Keratinocyte (primary cell): ENCODE data around the gene DENND5B. TPM values are rescaled to one million over a fixed set of nuclear protein-coding genes. Genes with fewer than 3 reads are reported as not detected.

Experiments
- DNase-seq: peaks from one replicate; pipeline ENCODE4 v3.0.0-alpha.2; 2011; ENCODE audit warnings: low read depth, missing footprints, low spot score
- FAIRE-seq: peaks from 2 replicates; lab custom pipeline; 2011; peaks lifted over from hg19 to GRCh38; lab: Jason Lieb, UNC
- H2AFZ ChIP-seq: 2 replicates; pipeline ENCODE4 v1.6.0; 2012; ENCODE audit warnings: low read length, control low read depth, inconsistent platforms; ENCODE audit not compliant: control insufficient read depth
- H3K27ac ChIP-seq: 2 replicates; pipeline ENCODE4 v1.5.1; 2011; ENCODE audit warnings: low read length; ENCODE audit not compliant: control insufficient read depth, insufficient read depth
- H3K27me3 ChIP-seq: 3 replicates; pipeline ENCODE4 v1.6.0; 2011; ENCODE audit warnings: low read length; ENCODE audit not compliant: control insufficient read depth, insufficient read depth; ENCODE audit errors: extremely low read depth
- H3K36me3 ChIP-seq, 2 experiments: 2 replicates in 1 of 2; 3 replicates in 1 of 2; pipeline ENCODE4 v1.5.1; 2011; ENCODE audit warnings: low read length in 2 of 2, mild to moderate bottlenecking in 1 of 2; ENCODE audit not compliant: control insufficient read depth in 2 of 2, insufficient read depth in 2 of 2; ENCODE audit errors: extremely low read depth in 1 of 2
- H3K4me1 ChIP-seq: 3 replicates; pipeline ENCODE4 v1.5.1; 2011; ENCODE audit warnings: low read length; ENCODE audit not compliant: control insufficient read depth, insufficient read depth; ENCODE audit errors: extremely low read depth
- H3K4me2 ChIP-seq: 3 replicates; pipeline ENCODE4 v1.6.0; 2011; ENCODE audit warnings: low read depth, low read length; ENCODE audit not compliant: control insufficient read depth, insufficient read depth; ENCODE audit errors: extremely low read depth
- H3K4me3 ChIP-seq, 3 experiments: fragments of 200-600 bp in 1 of 3; sonication (generic) in 1 of 3; 2 replicates in 2 of 3; 3 replicates in 1 of 3; pipeline ENCODE4 v1.5.1; 2011 to 2016; ENCODE audit warnings: low read length in 3 of 3, mild to moderate bottlenecking in 3 of 3, control low read depth in 2 of 3, inconsistent platforms in 1 of 3, low read depth in 1 of 3, mixed read lengths in 1 of 3, mixed run types in 1 of 3, moderate library complexity in 1 of 3; ENCODE audit not compliant: control insufficient read depth in 2 of 3, insufficient read depth in 2 of 3; ENCODE audit errors: extremely low read depth in 1 of 3
- H3K79me2 ChIP-seq: 2 replicates; pipeline ENCODE4 v1.6.0; 2012; ENCODE audit warnings: low read length; ENCODE audit not compliant: control insufficient read depth, insufficient read depth
- H3K9ac ChIP-seq: 3 replicates; pipeline ENCODE4 v1.6.0; 2011; ENCODE audit warnings: low read length; ENCODE audit not compliant: control insufficient read depth, insufficient read depth; ENCODE audit errors: extremely low read depth
- H3K9me1 ChIP-seq: 3 replicates; pipeline ENCODE4 v1.6.0; 2011; ENCODE audit warnings: low read length; ENCODE audit not compliant: control insufficient read depth, insufficient read depth; ENCODE audit errors: extremely low read depth
- H3K9me3 ChIP-seq: 2 replicates; pipeline ENCODE4 v1.5.1; 2012; ENCODE audit warnings: low read depth, low read length; ENCODE audit not compliant: control insufficient read depth
- H4K20me1 ChIP-seq: 3 replicates; pipeline ENCODE4 v1.6.0; 2011; ENCODE audit warnings: low read length; ENCODE audit not compliant: control insufficient read depth, insufficient read depth; ENCODE audit errors: extremely low read depth
- CTCF ChIP-seq, 3 experiments: IDR thresholded peaks in 1 of 3; conservative IDR thresholded peaks in 1 of 3; optimal IDR thresholded peaks in 1 of 3; 2 replicates in 2 of 3; 3 replicates in 1 of 3; pipeline versions ENCODE3 to v1.5.1; 2011; ENCODE audit warnings: low read length in 3 of 3, mild to moderate bottlenecking in 3 of 3, moderate library complexity in 2 of 3, control low read depth in 1 of 3, inconsistent platforms in 1 of 3; ENCODE audit not compliant: insufficient read depth in 2 of 3; ENCODE audit errors: extremely low read depth in 1 of 3
- EZH2 ChIP-seq: IDR thresholded peaks from one replicate; pipeline ENCODE4 v1.6.1; 2012; ENCODE audit warnings: inconsistent platforms, mild to moderate bottlenecking, low read length, moderate library complexity
- dilution Hi-C: fragments of 300-500 bp; cut with MboI; formaldehyde crosslinking; loops from one replicate; pipeline ENCODE4 v1.7.0; 2020; ENCODE audit warnings: low sequenced_read_pairs; ENCODE audit not compliant: extremely low pct_ligation_motif_present
- polyA plus RNA-seq, 5 experiments: library from polyadenylated mRNA; depleted of rRNA in 3 of 5; stranded (reverse) in 3 of 5; stranded (forward) in 1 of 5; unstranded in 1 of 5; fragments of >200 nt; gene quantifications; 1 replicate in 1 of 5; 2 replicates in 3 of 5; 3 replicates in 1 of 5; pipeline versions ENCODE4 v1.2.1 to v1.2.3, GENCODE V29; 2011 to 2012; ENCODE audit warnings: missing spikeins in 2 of 5, low read depth in 1 of 5, low replicate concordance in 1 of 5

The DENND5B gene
- polyA plus RNA-seq, 1 donor (not counting 4 experiments of a cell fraction or from before 2014, with no cell fraction given), result 4.7 TPM

GRCh38 chr12:31499567-31499966 is 91.4 kb downstream of the DENND5B start:
- H3K9ac ChIP-seq, result no peak overlapping the region
- H3K36me3 ChIP-seq, result no peaks in the 10 kb centered on the region
- no peaks in the 10 kb centered on the region for H3K79me2 ChIP-seq
- dilution Hi-C loops, result no loop called here
- peaks cover 8% of the 10 kb centered on the region for H3K4me1 ChIP-seq
- FAIRE-seq (no peak), DNase-seq (no peak)
- H3K9me3 ChIP-seq, result no peaks in the 10 kb centered on the region
- no peaks in the 10 kb centered on the region for H4K20me1 ChIP-seq
- H3K27ac ChIP-seq, result no peak overlapping the region
- H3K27me3 ChIP-seq, result no peaks in the 10 kb centered on the region
- H3K4me2 ChIP-seq, result peak overlapping the region; percentile 18
- H2AFZ ChIP-seq, result no peak overlapping the region
- H3K4me3 ChIP-seq, result no peak overlapping the region
- TF ChIP-seq CTCF (optimal IDR thresholded peaks at IDR 0.05 in 1 of 3, IDR thresholded peaks at IDR 0.05 in 1 of 3, conservative IDR thresholded peaks at IDR 0.05 in 1 of 3; ENCODE audit: extremely low read depth in 1 of 3, insufficient read depth in 2 of 3, low read length in 3 of 3), result no peak
- no peak for TF ChIP-seq EZH2
- H3K9me1 ChIP-seq, result no peaks in the 10 kb centered on the region

GRCh38 chr12:31498424-31498823 is 92.5 kb downstream of the DENND5B start:
- H3K27ac ChIP-seq, result no peak overlapping the region
- no peaks in the 10 kb centered on the region for H3K27me3 ChIP-seq
- FAIRE-seq (no peak), DNase-seq (no peak)
- no peaks in the 10 kb centered on the region for H3K79me2 ChIP-seq
- H3K4me3 ChIP-seq, result no peak overlapping the region
- dilution Hi-C loops, result no loop called here
- no peak overlapping the region for H2AFZ ChIP-seq
- no peaks in the 10 kb centered on the region for H3K36me3 ChIP-seq
- H3K4me2 ChIP-seq, result no peak overlapping the region
- H4K20me1 ChIP-seq, result no peaks in the 10 kb centered on the region
- H3K9me3 ChIP-seq, result no peaks in the 10 kb centered on the region
- no peaks in the 10 kb centered on the region for H3K9me1 ChIP-seq
- peaks cover 4% of the 10 kb centered on the region for H3K4me1 ChIP-seq
- TF ChIP-seq CTCF (optimal IDR thresholded peaks at IDR 0.05 in 1 of 3, IDR thresholded peaks at IDR 0.05 in 1 of 3, conservative IDR thresholded peaks at IDR 0.05 in 1 of 3; ENCODE audit: extremely low read depth in 1 of 3, insufficient read depth in 2 of 3, low read length in 3 of 3) (no peak), EZH2 (no peak)
- no peak overlapping the region for H3K9ac ChIP-seq
